Measurements from ENCODE around the gene ZMYND8. TPM values are rescaled to one million over a fixed set of nuclear protein-coding genes. Genes with fewer than 3 reads are reported as not detected.

The ZMYND8 gene
- total RNA-seq, 1 experiment from 2014 or later: 29.0 TPM

DNA sequence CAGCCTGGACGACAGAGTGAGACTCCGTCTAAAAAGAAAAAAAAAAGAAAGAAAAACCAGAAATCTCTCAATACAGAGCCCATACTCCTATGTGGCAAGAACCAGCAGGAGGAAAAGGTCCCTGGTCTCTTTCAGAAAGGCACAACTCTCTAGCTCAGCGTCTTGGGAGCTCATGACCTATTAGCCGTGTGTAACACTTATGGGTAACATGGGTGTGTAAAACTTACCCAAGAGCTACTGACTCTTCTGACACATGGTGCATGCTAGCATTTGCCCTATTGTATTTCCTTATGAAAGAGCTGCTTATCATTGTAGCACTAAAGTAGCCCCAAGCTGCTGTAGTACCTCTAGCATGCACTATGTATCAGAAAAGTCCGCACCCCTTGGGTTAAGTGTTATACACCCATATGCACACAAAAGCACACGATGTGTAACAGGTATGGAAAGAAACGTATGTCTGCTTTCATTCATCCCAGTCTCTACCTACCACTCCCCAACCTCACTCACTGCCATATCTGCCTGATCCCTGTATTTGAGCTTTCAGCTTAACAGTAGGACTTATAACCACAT, 85.4 kb downstream of the ZMYND8 start:
- Histone ChIP-seq H3K9ac (ENCODE audit: low read length) (no peak overlapping the region), H4K20me1 (ENCODE audit: insufficient read depth) (no peaks in the 10 kb centered on the region), H2AFZ (ENCODE audit: low read depth, low read length, poor library complexity, severe bottlenecking) (no peak overlapping the region), H3K36me3 (ENCODE audit: control insufficient read depth in 1 of 2, insufficient read depth in 2 of 2, low read length in 2 of 2) (peaks cover 8 to 13% of the 10 kb centered on the region in 2 experiments; a peak in 3 of 4 replicates), H3K79me2 (ENCODE audit: insufficient read depth, low read length) (peaks cover 55% of the 10 kb centered on the region), H3K9me3 (ENCODE audit: control insufficient read depth in 1 of 2, insufficient read depth in 1 of 2, low read depth in 1 of 2, low read length in 2 of 2) (no peaks in the 10 kb centered on the region), H3K4me2 (ENCODE audit: low read length) (no peak overlapping the region), H3K9me2 (ENCODE audit: insufficient read depth) (no peaks in the 10 kb centered on the region), H3K4me1 (ENCODE audit: control insufficient read depth in 1 of 2, insufficient read depth in 2 of 2, low read length in 2 of 2) (peaks cover 32 to 33% of the 10 kb centered on the region in 2 experiments), H3K27ac (ENCODE audit: low read depth, low read length) (no peak overlapping the region), H3K4me3 (replicated peaks in 1 of 2; ENCODE audit: low read depth in 1 of 2, low read length in 2 of 2) (no peak overlapping the region), H3K27me3 (ENCODE audit: insufficient read depth, low read length) (no peaks in the 10 kb centered on the region)
- CTCF ChIA-PET: interaction anchor here (0.6 to 7.2 kb wide), 2 partner anchors 111 to 188 kb away, joined by 3 to 225 read pairs; no protein-coding TSS in a partner anchor
- RAD21 ChIA-PET (ENCODE audit: low non-redundant PET in 1 of 2, low total read pairs in 2 of 2, uncharacterized antibody in 2 of 2, unreplicated experiment in 2 of 2): interaction anchor here in 1 of 2 experiments (5.0 kb wide), 1 partner anchor 111 kb away, joined by 55 read pairs; no protein-coding TSS in a partner anchor
- intact Hi-C loops (cut with micrococcal nuclease): loop anchor here (5.0 kb wide), 3 partner anchors 46 to 231 kb away; partner anchors contain the start of gene NCOA3
- DNase-seq (ENCODE audit: low read depth, low spot score) (no peak), ATAC-seq (no peak)
- TF ChIP-seq ELF1 (IDR thresholded peaks at IDR 0.05; ENCODE audit: borderline replicate concordance, low read depth) (no peak), SP1 (IDR thresholded peaks at IDR 0.05; ENCODE audit: low read depth) (no peak), YY1 (IDR thresholded peaks at IDR 0.05; ENCODE audit: extremely low read depth, insufficient replicate concordance, low read depth, low read length) (no peak), JUND (IDR thresholded peaks at IDR 0.05) (no peak), SRF (IDR thresholded peaks at IDR 0.05; ENCODE audit: low read depth) (no peak), EGR1 (IDR thresholded peaks at IDR 0.05; ENCODE audit: low read depth) (no peak), POLR2A (IDR thresholded peaks at IDR 0.05; ENCODE audit: borderline replicate concordance, extremely low read depth, insufficient read depth, insufficient read length) (no peak), EZH2phosphoT487 (IDR thresholded peaks at IDR 0.05; ENCODE audit: borderline replicate concordance) (no peak), CEBPB (IDR thresholded peaks at IDR 0.05; ENCODE audit: low read depth) (no peak), POLR2AphosphoS5 (IDR thresholded peaks at IDR 0.05; ENCODE audit: low read depth, low read length) (no peak), CBX3 (IDR thresholded peaks at IDR 0.05; ENCODE audit: low read depth) (no peak)
- TF ChIP-seq, protein P1, sequence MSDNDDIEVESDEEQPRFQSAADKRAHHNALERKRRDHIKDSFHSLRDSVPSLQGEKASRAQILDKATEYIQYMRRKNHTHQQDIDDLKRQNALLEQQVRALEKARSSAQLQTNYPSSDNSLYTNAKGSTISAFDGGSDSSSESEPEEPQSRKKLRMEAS (IDR thresholded peaks at IDR 0.05): no peak
- TF ChIP-seq, protein P2, sequence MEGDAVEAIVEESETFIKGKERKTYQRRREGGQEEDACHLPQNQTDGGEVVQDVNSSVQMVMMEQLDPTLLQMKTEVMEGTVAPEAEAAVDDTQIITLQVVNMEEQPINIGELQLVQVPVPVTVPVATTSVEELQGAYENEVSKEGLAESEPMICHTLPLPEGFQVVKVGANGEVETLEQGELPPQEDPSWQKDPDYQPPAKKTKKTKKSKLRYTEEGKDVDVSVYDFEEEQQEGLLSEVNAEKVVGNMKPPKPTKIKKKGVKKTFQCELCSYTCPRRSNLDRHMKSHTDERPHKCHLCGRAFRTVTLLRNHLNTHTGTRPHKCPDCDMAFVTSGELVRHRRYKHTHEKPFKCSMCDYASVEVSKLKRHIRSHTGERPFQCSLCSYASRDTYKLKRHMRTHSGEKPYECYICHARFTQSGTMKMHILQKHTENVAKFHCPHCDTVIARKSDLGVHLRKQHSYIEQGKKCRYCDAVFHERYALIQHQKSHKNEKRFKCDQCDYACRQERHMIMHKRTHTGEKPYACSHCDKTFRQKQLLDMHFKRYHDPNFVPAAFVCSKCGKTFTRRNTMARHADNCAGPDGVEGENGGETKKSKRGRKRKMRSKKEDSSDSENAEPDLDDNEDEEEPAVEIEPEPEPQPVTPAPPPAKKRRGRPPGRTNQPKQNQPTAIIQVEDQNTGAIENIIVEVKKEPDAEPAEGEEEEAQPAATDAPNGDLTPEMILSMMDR (IDR thresholded peaks at IDR 0.05 in 2 of 3, conservative IDR thresholded peaks at IDR 0.05 in 1 of 3; ENCODE audit: borderline replicate concordance in 1 of 3, insufficient read depth in 1 of 3, low read depth in 2 of 3, low read length in 2 of 3): no peak
- TF ChIP-seq, protein P3, sequence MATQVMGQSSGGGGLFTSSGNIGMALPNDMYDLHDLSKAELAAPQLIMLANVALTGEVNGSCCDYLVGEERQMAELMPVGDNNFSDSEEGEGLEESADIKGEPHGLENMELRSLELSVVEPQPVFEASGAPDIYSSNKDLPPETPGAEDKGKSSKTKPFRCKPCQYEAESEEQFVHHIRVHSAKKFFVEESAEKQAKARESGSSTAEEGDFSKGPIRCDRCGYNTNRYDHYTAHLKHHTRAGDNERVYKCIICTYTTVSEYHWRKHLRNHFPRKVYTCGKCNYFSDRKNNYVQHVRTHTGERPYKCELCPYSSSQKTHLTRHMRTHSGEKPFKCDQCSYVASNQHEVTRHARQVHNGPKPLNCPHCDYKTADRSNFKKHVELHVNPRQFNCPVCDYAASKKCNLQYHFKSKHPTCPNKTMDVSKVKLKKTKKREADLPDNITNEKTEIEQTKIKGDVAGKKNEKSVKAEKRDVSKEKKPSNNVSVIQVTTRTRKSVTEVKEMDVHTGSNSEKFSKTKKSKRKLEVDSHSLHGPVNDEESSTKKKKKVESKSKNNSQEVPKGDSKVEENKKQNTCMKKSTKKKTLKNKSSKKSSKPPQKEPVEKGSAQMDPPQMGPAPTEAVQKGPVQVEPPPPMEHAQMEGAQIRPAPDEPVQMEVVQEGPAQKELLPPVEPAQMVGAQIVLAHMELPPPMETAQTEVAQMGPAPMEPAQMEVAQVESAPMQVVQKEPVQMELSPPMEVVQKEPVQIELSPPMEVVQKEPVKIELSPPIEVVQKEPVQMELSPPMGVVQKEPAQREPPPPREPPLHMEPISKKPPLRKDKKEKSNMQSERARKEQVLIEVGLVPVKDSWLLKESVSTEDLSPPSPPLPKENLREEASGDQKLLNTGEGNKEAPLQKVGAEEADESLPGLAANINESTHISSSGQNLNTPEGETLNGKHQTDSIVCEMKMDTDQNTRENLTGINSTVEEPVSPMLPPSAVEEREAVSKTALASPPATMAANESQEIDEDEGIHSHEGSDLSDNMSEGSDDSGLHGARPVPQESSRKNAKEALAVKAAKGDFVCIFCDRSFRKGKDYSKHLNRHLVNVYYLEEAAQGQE (IDR thresholded peaks at IDR 0.05; ENCODE audit: low read depth): no peak
- POLR2A ChIA-PET: interaction anchor here (1.4 to 5.2 kb wide), 2 partner anchors 66 to 112 kb away, joined by 4 to 35 read pairs; no protein-coding TSS in a partner anchor
- no TSS peak for BruUV-seq (replicated peaks)

All from HCT116 (cell line).